ENCODE measurements around the gene PLEKHM3.

PLEKHM3 gene

DNA sequence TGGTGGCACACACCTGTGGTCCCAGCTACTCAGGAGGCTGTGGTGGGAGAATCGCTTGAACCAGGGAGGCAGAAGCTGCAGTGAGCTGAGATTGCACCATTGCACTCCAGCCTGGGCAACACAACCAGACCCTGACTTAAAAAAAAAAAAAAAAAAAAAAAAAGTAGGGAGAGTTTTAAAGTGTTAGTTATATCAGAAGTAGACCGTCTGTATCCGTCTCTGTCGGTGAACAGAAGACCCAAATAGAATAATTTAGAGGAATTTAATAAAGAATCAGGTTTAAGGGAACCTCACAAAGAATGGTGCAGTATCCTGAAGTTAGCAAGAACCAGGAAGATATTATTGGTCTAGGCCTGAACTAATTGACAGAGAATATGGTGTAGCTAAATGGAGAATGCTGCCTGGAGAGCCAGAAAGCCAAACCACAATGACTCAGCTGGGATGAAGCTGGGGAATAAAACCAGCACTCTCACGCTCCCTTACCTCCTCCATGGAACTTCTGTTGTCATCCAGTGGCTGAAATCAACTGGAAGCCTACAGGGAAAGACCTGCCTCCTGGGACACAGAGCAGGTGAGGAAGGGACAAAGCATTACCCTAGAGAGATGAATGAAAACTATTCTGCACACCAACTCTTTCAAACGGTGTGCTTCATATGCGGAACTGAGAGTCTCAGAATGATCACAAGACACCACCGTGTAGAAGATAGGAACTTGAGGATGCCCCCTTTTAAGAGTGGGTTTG is 39.1 kb upstream of the PLEKHM3 start:
- H3K4me3 ChIP-seq (replicated peaks; ENCODE audit: insufficient read depth, low read length) = no peak overlapping the region

GRCh38 chr2:208062961-208063360 is 37.6 kb upstream of the PLEKHM3 start:
- TF ChIP-seq, protein P1, sequence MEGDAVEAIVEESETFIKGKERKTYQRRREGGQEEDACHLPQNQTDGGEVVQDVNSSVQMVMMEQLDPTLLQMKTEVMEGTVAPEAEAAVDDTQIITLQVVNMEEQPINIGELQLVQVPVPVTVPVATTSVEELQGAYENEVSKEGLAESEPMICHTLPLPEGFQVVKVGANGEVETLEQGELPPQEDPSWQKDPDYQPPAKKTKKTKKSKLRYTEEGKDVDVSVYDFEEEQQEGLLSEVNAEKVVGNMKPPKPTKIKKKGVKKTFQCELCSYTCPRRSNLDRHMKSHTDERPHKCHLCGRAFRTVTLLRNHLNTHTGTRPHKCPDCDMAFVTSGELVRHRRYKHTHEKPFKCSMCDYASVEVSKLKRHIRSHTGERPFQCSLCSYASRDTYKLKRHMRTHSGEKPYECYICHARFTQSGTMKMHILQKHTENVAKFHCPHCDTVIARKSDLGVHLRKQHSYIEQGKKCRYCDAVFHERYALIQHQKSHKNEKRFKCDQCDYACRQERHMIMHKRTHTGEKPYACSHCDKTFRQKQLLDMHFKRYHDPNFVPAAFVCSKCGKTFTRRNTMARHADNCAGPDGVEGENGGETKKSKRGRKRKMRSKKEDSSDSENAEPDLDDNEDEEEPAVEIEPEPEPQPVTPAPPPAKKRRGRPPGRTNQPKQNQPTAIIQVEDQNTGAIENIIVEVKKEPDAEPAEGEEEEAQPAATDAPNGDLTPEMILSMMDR (IDR thresholded peaks at IDR 0.05; ENCODE audit: insufficient read depth, low read length) = no peak
- no peak for TF ChIP-seq SPI1 (IDR thresholded peaks at IDR 0.05; ENCODE audit: borderline replicate concordance, low read depth)
- TF ChIP-seq POLR2AphosphoS5 (IDR thresholded peaks at IDR 0.05; ENCODE audit: low read depth) = no peak
- no peak for TF ChIP-seq GABPA (IDR thresholded peaks at IDR 0.05; ENCODE audit: low read depth)
- TF ChIP-seq, protein P2, sequence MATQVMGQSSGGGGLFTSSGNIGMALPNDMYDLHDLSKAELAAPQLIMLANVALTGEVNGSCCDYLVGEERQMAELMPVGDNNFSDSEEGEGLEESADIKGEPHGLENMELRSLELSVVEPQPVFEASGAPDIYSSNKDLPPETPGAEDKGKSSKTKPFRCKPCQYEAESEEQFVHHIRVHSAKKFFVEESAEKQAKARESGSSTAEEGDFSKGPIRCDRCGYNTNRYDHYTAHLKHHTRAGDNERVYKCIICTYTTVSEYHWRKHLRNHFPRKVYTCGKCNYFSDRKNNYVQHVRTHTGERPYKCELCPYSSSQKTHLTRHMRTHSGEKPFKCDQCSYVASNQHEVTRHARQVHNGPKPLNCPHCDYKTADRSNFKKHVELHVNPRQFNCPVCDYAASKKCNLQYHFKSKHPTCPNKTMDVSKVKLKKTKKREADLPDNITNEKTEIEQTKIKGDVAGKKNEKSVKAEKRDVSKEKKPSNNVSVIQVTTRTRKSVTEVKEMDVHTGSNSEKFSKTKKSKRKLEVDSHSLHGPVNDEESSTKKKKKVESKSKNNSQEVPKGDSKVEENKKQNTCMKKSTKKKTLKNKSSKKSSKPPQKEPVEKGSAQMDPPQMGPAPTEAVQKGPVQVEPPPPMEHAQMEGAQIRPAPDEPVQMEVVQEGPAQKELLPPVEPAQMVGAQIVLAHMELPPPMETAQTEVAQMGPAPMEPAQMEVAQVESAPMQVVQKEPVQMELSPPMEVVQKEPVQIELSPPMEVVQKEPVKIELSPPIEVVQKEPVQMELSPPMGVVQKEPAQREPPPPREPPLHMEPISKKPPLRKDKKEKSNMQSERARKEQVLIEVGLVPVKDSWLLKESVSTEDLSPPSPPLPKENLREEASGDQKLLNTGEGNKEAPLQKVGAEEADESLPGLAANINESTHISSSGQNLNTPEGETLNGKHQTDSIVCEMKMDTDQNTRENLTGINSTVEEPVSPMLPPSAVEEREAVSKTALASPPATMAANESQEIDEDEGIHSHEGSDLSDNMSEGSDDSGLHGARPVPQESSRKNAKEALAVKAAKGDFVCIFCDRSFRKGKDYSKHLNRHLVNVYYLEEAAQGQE (IDR thresholded peaks at IDR 0.05; ENCODE audit: insufficient replicate concordance, low read depth) = no peak
- Histone ChIP-seq H3K27me3 (ENCODE audit: insufficient read depth, poor library complexity, severe bottlenecking) (no peaks in the 10 kb centered on the region), H3K4me3 (replicated peaks; ENCODE audit: insufficient read depth, low read length) (no peak overlapping the region), H3K27ac (replicated peaks) (no peak overlapping the region)
- DNase-seq (ENCODE audit: low read depth in 1 of 2, low spot score in 1 of 2) = no peak

More for the DNA sequence above, 39.1 kb upstream of the PLEKHM3 start:
- no peak overlapping the region; the same call in 1 of the 2 replicates for H3K27ac ChIP-seq (replicated peaks)
- no peaks in the 10 kb centered on the region for H3K27me3 ChIP-seq (ENCODE audit: insufficient read depth, poor library complexity, severe bottlenecking)
- peak; percentile 41 to 50 for DNase-seq (ENCODE audit: low read depth in 1 of 2, low spot score in 1 of 2)
- no peak for TF ChIP-seq POLR2AphosphoS5 (IDR thresholded peaks at IDR 0.05; ENCODE audit: low read depth)
- TF ChIP-seq GABPA (IDR thresholded peaks at IDR 0.05; ENCODE audit: low read depth) = no peak
- TF ChIP-seq, protein P2 (IDR thresholded peaks at IDR 0.05; ENCODE audit: insufficient replicate concordance, low read depth) = no peak
- TF ChIP-seq, protein P1 (IDR thresholded peaks at IDR 0.05; ENCODE audit: insufficient read depth, low read length) = no peak
- TF ChIP-seq SPI1 (IDR thresholded peaks at IDR 0.05; ENCODE audit: borderline replicate concordance, low read depth) = no peak

DNA sequence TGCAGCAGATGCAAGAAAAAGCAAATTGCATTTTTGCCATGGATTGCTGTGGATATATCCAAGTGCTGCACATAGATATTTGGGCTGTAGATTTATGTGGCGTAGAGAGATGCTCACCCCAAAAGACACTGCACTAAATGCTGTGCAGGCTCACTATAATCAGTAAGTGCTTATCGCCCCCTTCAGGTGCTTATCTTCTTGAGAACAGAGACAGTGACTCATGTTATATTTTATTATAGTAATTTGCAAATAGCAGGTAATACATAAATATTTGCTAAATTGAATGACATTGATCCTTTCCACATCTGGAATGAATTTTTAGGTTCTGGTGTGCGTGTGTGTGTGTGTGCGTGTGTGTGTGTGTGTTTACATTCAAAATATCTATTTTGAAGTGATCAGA is 36.8 kb upstream of the PLEKHM3 start:
- Histone ChIP-seq H3K27me3 (ENCODE audit: insufficient read depth, poor library complexity, severe bottlenecking) (no peaks in the 10 kb centered on the region), H3K4me3 (replicated peaks; ENCODE audit: insufficient read depth, low read length) (no peak overlapping the region), H3K27ac (replicated peaks) (no peak overlapping the region)
- DNase-seq (ENCODE audit: low read depth in 1 of 2, low spot score in 1 of 2) = peak in 1 of 2 experiments; percentile 58
- TF ChIP-seq GABPA (IDR thresholded peaks at IDR 0.05; ENCODE audit: low read depth) (no peak), POLR2AphosphoS5 (IDR thresholded peaks at IDR 0.05; ENCODE audit: low read depth) (no peak), SPI1 (IDR thresholded peaks at IDR 0.05; ENCODE audit: borderline replicate concordance, low read depth) (no peak)
- TF ChIP-seq, protein P2 (IDR thresholded peaks at IDR 0.05; ENCODE audit: insufficient replicate concordance, low read depth) = no peak
- TF ChIP-seq, protein P1 (IDR thresholded peaks at IDR 0.05; ENCODE audit: insufficient read depth, low read length) = no peak
